IMR-90 (cell line): ENCODE measurements around the gene CLIC5. TPM values are rescaled to one million over a fixed set of nuclear protein-coding genes. Genes with fewer than 3 reads are reported as not detected.

Experiments used
- ATAC-seq: fragments of 200-7000 bp; cut with Tn5 transposase; 2 replicates; pipeline ENCODE4 v1.9.1; 2020; ENCODE audit warnings: low read depth, mild to moderate bottlenecking, moderate library complexity
- BruUV-seq: library from RNA; stranded (reverse); fragments of 400-500 nt; replicated peaks from 2 replicates; lab custom pipeline; 2021; lab: Mats Ljungman, UMichigan
- CTCF ChIA-PET: fragments of 300-600 bp; formaldehyde crosslinking; extraction: SDS; loops from one replicate; lab custom pipeline; 2021; ENCODE audit warnings: antibody characterized with exemption; lab: Yijun Ruan, JAX
- POLR2A ChIA-PET: fragments of 300-600 bp; sonication (Branson Sonifier 250); formaldehyde crosslinking; loops from one replicate; lab custom pipeline; 2022; ENCODE audit warnings: antibody characterized with exemption; ENCODE audit not compliant: unreplicated experiment; lab: Charles Lee
- DNase-seq: peaks from one replicate; pipeline ENCODE4 v3.0.0; 2013
- H2AFZ ChIP-seq: replicated peaks from 2 replicates; pipeline ENCODE3; 2013; ENCODE audit warnings: low read length, mild to moderate bottlenecking; ENCODE audit not compliant: poor library complexity
- H2AK5ac ChIP-seq: 2 replicates; pipeline ENCODE4 v1.6.1; 2013; ENCODE audit warnings: low read depth, low read length, inconsistent platforms
- H2AK9ac ChIP-seq: replicated peaks from 2 replicates; pipeline ENCODE3; 2013; ENCODE audit warnings: mild to moderate bottlenecking, low read depth, low read length, moderate library complexity; ENCODE audit not compliant: poor library complexity
- H2BK120ac ChIP-seq: 2 replicates; pipeline ENCODE4 v1.6.1; 2013; ENCODE audit warnings: low read depth, low read length, inconsistent platforms
- H2BK15ac ChIP-seq: 3 replicates; pipeline ENCODE4 v1.6.1; 2013; ENCODE audit warnings: low read depth, low read length, inconsistent platforms
- H2BK20ac ChIP-seq: 2 replicates; pipeline ENCODE4 v1.6.1; 2013; ENCODE audit warnings: low read depth, mild to moderate bottlenecking, inconsistent platforms, low read length, moderate library complexity
- H2BK5ac ChIP-seq: 2 replicates; pipeline ENCODE4 v1.6.1; 2013; ENCODE audit warnings: mild to moderate bottlenecking, low read depth, low read length, inconsistent platforms; ENCODE audit not compliant: poor library complexity, severe bottlenecking
- H3K14ac ChIP-seq: replicated peaks from 2 replicates; pipeline ENCODE4 v1.6.1; 2013; ENCODE audit warnings: low read depth, low read length, inconsistent platforms
- H3K18ac ChIP-seq: 2 replicates; pipeline ENCODE4 v1.6.1; 2013; ENCODE audit warnings: low read depth, low read length, control low read depth
- H3K23ac ChIP-seq: 2 replicates; pipeline ENCODE4 v1.6.1; 2013; ENCODE audit warnings: low read depth, low read length, inconsistent platforms
- H3K27ac ChIP-seq: 2 replicates; pipeline ENCODE4 v1.5.1; 2013; ENCODE audit warnings: mild to moderate bottlenecking, control low read depth, low read length; ENCODE audit not compliant: insufficient read depth
- H3K27me3 ChIP-seq: 2 replicates; pipeline ENCODE4 v1.6.1; 2013; ENCODE audit warnings: low read length; ENCODE audit not compliant: control insufficient read depth, insufficient read depth
- H3K36me3 ChIP-seq: 2 replicates; pipeline ENCODE4 v1.6.1; 2013; ENCODE audit warnings: low read length, mixed read lengths; ENCODE audit not compliant: control insufficient read depth, insufficient read depth
- H3K4ac ChIP-seq: 2 replicates; pipeline ENCODE4 v1.6.1; 2013; ENCODE audit warnings: low read depth, low read length, inconsistent platforms
- H3K4me1 ChIP-seq: 2 replicates; pipeline ENCODE4 v1.6.1; 2013; ENCODE audit warnings: low read length, mixed read lengths; ENCODE audit not compliant: control insufficient read depth, insufficient read depth
- H3K4me2 ChIP-seq: 2 replicates; pipeline ENCODE4 v1.6.1; 2013; ENCODE audit warnings: low read depth, mild to moderate bottlenecking, control low read depth, low read length, moderate library complexity
- H3K4me3 ChIP-seq: 2 replicates; pipeline ENCODE4 v1.5.1; 2013; ENCODE audit warnings: low read depth, mild to moderate bottlenecking, control low read depth, low read length, moderate library complexity; ENCODE audit not compliant: insufficient read depth
- H3K56ac ChIP-seq: 2 replicates; pipeline ENCODE4 v1.6.1; 2013; ENCODE audit warnings: low read length, inconsistent platforms; ENCODE audit not compliant: insufficient read depth; ENCODE audit errors: extremely low read depth
- H3K79me1 ChIP-seq, 2 experiments: 2 replicates each; pipeline ENCODE4 v1.6.1; 2013; ENCODE audit warnings: low read length in 2 of 2, inconsistent platforms in 1 of 2, low read depth in 1 of 2
- H3K9ac ChIP-seq: 2 replicates; pipeline ENCODE4 v1.6.1; 2013; ENCODE audit warnings: low read depth, low read length, control low read depth
- H3K9me1 ChIP-seq: 2 replicates; pipeline ENCODE4 v1.6.1; 2013; ENCODE audit warnings: low read length, inconsistent platforms; ENCODE audit not compliant: insufficient read depth
- H3K9me3 ChIP-seq: 2 replicates; pipeline ENCODE4 v1.6.1; 2013; ENCODE audit warnings: low read length; ENCODE audit not compliant: control insufficient read depth, insufficient read depth
- H4K20me1 ChIP-seq: 2 replicates; pipeline ENCODE4 v1.6.1; 2013; ENCODE audit warnings: low read length, inconsistent platforms; ENCODE audit not compliant: insufficient read depth
- H4K5ac ChIP-seq: 2 replicates; pipeline ENCODE4 v1.6.1; 2013; ENCODE audit warnings: mild to moderate bottlenecking, low read depth, low read length, control low read depth
- H4K8ac ChIP-seq, 2 experiments: 2 replicates each; pipeline ENCODE4 v1.6.1; 2013; ENCODE audit warnings: low read depth in 2 of 2, low read length in 2 of 2, control low read depth in 1 of 2, inconsistent platforms in 1 of 2
- H4K91ac ChIP-seq: 2 replicates; pipeline ENCODE4 v1.6.1; 2013; ENCODE audit warnings: low read depth, low read length, inconsistent platforms; ENCODE audit not compliant: insufficient read depth
- BHLHE40 ChIP-seq: fragments of 150-350 bp; IDR thresholded peaks from 2 replicates; pipeline ENCODE4 v1.6.1; 2016; ENCODE audit warnings: mild to moderate bottlenecking, low read depth, low read length
- CEBPB ChIP-seq: IDR thresholded peaks from 2 replicates; pipeline ENCODE4 v1.6.1; 2012; ENCODE audit warnings: low read depth, low read length, improper control_type of control experiment
- CTCF ChIP-seq: conservative IDR thresholded peaks from 2 replicates; pipeline ENCODE4 v1.5.1; 2012; ENCODE audit warnings: mild to moderate bottlenecking, low read depth, low read length, improper control_type of control experiment
- ELK1 ChIP-seq: fragments of 150-350 bp; IDR thresholded peaks from 2 replicates; pipeline ENCODE4 v1.6.1; 2016; ENCODE audit warnings: low read depth, mild to moderate bottlenecking, low read length, moderate library complexity, borderline replicate concordance
- MAFK ChIP-seq: IDR thresholded peaks from 2 replicates; pipeline ENCODE4 v1.6.1; 2012; ENCODE audit warnings: low read depth, low read length, improper control_type of control experiment
- RAD21 ChIP-seq: IDR thresholded peaks from 2 replicates; pipeline ENCODE4 v1.6.1; 2012; ENCODE audit warnings: low read length, improper control_type of control experiment
- RFX5 ChIP-seq: IDR thresholded peaks from 2 replicates; pipeline ENCODE4 v1.8.0; 2012; ENCODE audit warnings: low read depth, mild to moderate bottlenecking, low read length, moderate library complexity
- SMC3 ChIP-seq: fragments of 150-350 bp; IDR thresholded peaks from 2 replicates; pipeline ENCODE4 v1.6.1; 2016; ENCODE audit warnings: low read depth, mild to moderate bottlenecking, antibody characterized with exemption, low read length, moderate library complexity
- WGBS, 2 experiments: methylation state at CpG; one replicate each; pipeline versions ENCODE4 v1.1.5 to v1.1.7; 2013; ENCODE audit warnings: missing lambda C conversion rate in 2 of 2; ENCODE audit not compliant: insufficient read length in 1 of 2; ENCODE audit errors: extremely low coverage in 2 of 2; 5-methylcytosine and 5-hydroxymethylcytosine counted together
- dilution Hi-C: fragments of 300-500 bp; cut with HindIII; formaldehyde crosslinking; loops from one replicate; pipeline ENCODE4 v1.14.3; 2018; ENCODE audit warnings: low sequenced_read_pairs; ENCODE audit not compliant: unreplicated experiment
- in situ Hi-C: fragments of 300-500 bp; cut with MboI; formaldehyde crosslinking; loops from 3 replicates; pipeline ENCODE4 v1.14.3; 2019; ENCODE audit warnings: low sequenced_read_pairs, inconsistent platforms, mixed read lengths
- intact Hi-C: fragments of 100-400 bp; cut with micrococcal nuclease; formaldehyde crosslinking; loops from 2 replicates; pipeline ENCODE4 v1.10.0; 2022
- polyA plus RNA-seq, 3 experiments: library from polyadenylated mRNA; depleted of rRNA; stranded (reverse); fragments of >200 nt; gene quantifications; 2 replicates each; pipeline ENCODE4 v1.2.3, GENCODE V29; 2012; ENCODE audit warnings: low replicate concordance in 1 of 3
- total RNA-seq: library from RNA; depleted of rRNA; stranded (reverse); fragments of >200 nt; gene quantifications from 2 replicates; pipeline ENCODE4 v1.2.3, GENCODE V29; 2012

CLIC5 gene
- total and polyA plus RNA-seq, 2 of the 4 experiments (the other 2 are of a cell fraction): not detected

- ATAC-seq (no peak), DNase-seq (no peak)
- Histone ChIP-seq H3K79me1 (no peaks in the 10 kb centered on the region), H2BK15ac (no peak overlapping the region), H2BK5ac (no peak overlapping the region), H2AK5ac (no peak overlapping the region), H3K4ac (no peak overlapping the region), H3K27ac (no peak overlapping the region), H3K27me3 (no peaks in the 10 kb centered on the region), H4K8ac (no peak overlapping the region), H3K56ac (no peak overlapping the region), H3K14ac (no peak overlapping the region), H3K23ac (no peak overlapping the region), H4K91ac (no peak overlapping the region), H3K9me1 (no peaks in the 10 kb centered on the region), H3K9ac (no peak overlapping the region), H3K4me3 (no peak overlapping the region), H2AK9ac (no peak overlapping the region), H3K4me2 (no peak overlapping the region), H3K18ac (no peak overlapping the region), H2BK120ac (no peak overlapping the region), H2AFZ (no peak overlapping the region), H3K36me3 (no peaks in the 10 kb centered on the region), H2BK20ac (no peak overlapping the region), H4K5ac (no peak overlapping the region), H3K9me3 (no peaks in the 10 kb centered on the region), H4K20me1 (no peaks in the 10 kb centered on the region), H3K4me1 (no peaks in the 10 kb centered on the region)
- in situ Hi-C loops (no loop called here), dilution Hi-C loops (no loop called here), intact Hi-C loops (no loop called here)
- BruUV-seq: no TSS peak
- WGBS, 2 experiments: no CpG with 5 or more reads among the region's 2 CpGs
- ChIA-PET CTCF (no interaction called here), POLR2A (no interaction called here)
- no peak for TF ChIP-seq CEBPB
- no peak for TF ChIP-seq MAFK
- no peak for TF ChIP-seq BHLHE40
- no peak for TF ChIP-seq SMC3
- TF ChIP-seq RFX5: no peak
- TF ChIP-seq RAD21: no peak
- TF ChIP-seq CTCF: no peak
- TF ChIP-seq ELK1: no peak
Measured at GRCh38 chr6:45979311-45979710, 36.3 kb downstream of the CLIC5 start.
